Measurements from ENCODE around the gene C20orf141.

GRCh38 chr20:2837221-2837960 is 22.6 kb downstream of the C20orf141 start:
- no peak for TF ChIP-seq POLR2A (IDR thresholded peaks at IDR 0.05)
- no peak for TF ChIP-seq CTCF (IDR thresholded peaks at IDR 0.05)
- TF ChIP-seq EP300 (IDR thresholded peaks at IDR 0.05), result no peak
